8988T (cell line): ENCODE results near the gene SLC9A5.

Experiments used
- DNase-seq: peaks from one replicate; pipeline ENCODE4 v3.0.0; 2011

Gene SLC9A5

DNA sequence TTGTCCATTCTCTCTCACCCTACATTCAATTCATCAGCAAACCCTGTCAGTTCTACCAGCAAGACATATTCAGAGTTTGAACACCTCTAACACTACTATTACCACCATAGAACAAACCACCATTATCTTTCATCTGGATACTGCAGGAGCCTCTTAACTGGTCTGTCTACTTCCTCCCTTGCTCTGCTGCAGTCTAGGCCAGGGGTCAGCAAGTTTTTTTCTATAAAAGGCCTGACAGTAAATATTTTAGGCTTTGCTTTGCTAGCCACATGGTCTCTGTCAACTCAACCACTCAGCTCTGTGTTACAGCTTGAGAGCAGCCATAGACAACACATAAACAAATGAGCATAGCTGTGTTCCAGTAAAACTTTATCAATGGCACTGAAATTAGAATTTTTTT, 63.9 kb downstream of the SLC9A5 start:
- DNase-seq = no peak

DNA sequence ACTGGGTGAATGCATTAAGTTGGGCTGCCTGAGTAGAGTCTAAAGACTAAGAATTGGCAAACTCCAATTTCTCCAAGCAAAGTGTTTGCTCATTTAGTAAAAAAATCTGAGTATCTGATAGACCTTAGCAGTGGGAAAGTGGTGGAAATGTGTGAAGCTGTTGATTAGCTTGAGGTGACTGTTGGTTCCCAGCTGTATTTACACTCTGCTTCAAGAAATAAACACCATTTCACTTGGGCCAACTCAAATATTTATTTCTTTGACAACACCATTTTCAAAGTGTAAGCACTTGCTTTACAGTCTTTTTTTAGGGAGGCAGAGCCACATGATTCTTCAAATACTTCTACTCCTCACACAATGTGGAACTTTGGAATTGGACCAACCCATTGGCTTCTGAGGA, 69.1 kb downstream of the SLC9A5 start:
- DNase-seq = no peak
